NCI-H128 (cell line): ENCODE data around the gene ZNF253.
"Not testable (repeated sequence)": the region's sequence is repeated elsewhere in the genome, so short reads cannot be mapped to it uniquely, and the experiment has no call there.

Source experiments
- DNase-seq: peaks from one replicate; lab custom pipeline; 2025; ENCODE audit not compliant: unreplicated experiment; lab: John Stamatoyannopoulos, UW

Gene ZNF253

GRCh38 chr19:19865750-19866610, at the start of gene ZNF253:
Gene ZNF253, plus strand, starts transcription at chr19:19865882. Its CDS starts 115 bp downstream, at chr19:19865997.
- peak; percentile 93 for DNase-seq

- DNase-seq: no peak
Observed at GRCh38 chr19:19816679-19817078, 49.0 kb upstream of the ZNF253 start.

- DNase-seq: no peak
Observed at GRCh38 chr19:19817357-19817756, 48.3 kb upstream of the ZNF253 start.

- DNase-seq: no peak
Observed at GRCh38 chr19:19820774-19821320, 44.8 kb upstream of the ZNF253 start.

- DNase-seq: peak; percentile 89
Observed at GRCh38 chr19:19821366-19821951, 44.2 kb upstream of the ZNF253 start, which contains the start of gene ZNF506. Gene ZNF506, minus strand, starts transcription at chr19:19821750. Its CDS starts 147 bp downstream, at chr19:19821603.

GRCh38 chr19:19821976-19822375, 43.7 kb upstream of the ZNF253 start:
- not testable (repeated sequence) for DNase-seq

- no peak for DNase-seq
Observed at GRCh38 chr19:19823916-19824315, 41.8 kb upstream of the ZNF253 start.

- no peak for DNase-seq
Observed at GRCh38 chr19:19826875-19827274, 38.8 kb upstream of the ZNF253 start.

GRCh38 chr19:19835560-19836038, 30.1 kb upstream of the ZNF253 start:
- DNase-seq: no peak

GRCh38 chr19:19847781-19848180, 17.9 kb upstream of the ZNF253 start:
- DNase-seq: no peak

- DNase-seq: no peak
Observed at GRCh38 chr19:19849056-19849455, 16.6 kb upstream of the ZNF253 start.

GRCh38 chr19:19851740-19852139, 13.9 kb upstream of the ZNF253 start:
- not testable (repeated sequence) for DNase-seq

- DNase-seq: no peak
Observed at GRCh38 chr19:19858751-19859150, 6.9 kb upstream of the ZNF253 start.

- no peak for DNase-seq
Observed at GRCh38 chr19:19860756-19861390, 4.8 kb upstream of the ZNF253 start.

GRCh38 chr19:19866611-19867248, 1.0 kb downstream of the ZNF253 start:
- DNase-seq: no peak

GRCh38 chr19:19870086-19870485, 4.4 kb downstream of the ZNF253 start:
- DNase-seq: not testable (repeated sequence)

GRCh38 chr19:19871932-19872331, 6.2 kb downstream of the ZNF253 start:
- DNase-seq: no peak

- no peak for DNase-seq
Observed at GRCh38 chr19:19873381-19873780, 7.7 kb downstream of the ZNF253 start.

- no peak for DNase-seq
Observed at GRCh38 chr19:19877724-19878123, 12.0 kb downstream of the ZNF253 start.

- DNase-seq: no peak
Observed at GRCh38 chr19:19884583-19884982, 18.9 kb downstream of the ZNF253 start.
